HEK293T (cell line): Measurements from ENCODE around the gene PCSK2.

Experiments
- ARNT ChIP-seq: fragments of 450-650 bp; IDR thresholded peaks from 2 replicates; pipeline ENCODE4 v1.6.1; 2017; ENCODE audit warnings: mild to moderate bottlenecking
- BHLHE40 ChIP-seq: fragments of 450-650 bp; IDR thresholded peaks from 2 replicates; pipeline ENCODE4 v1.6.1; 2016; ENCODE audit warnings: mild to moderate bottlenecking, moderate library complexity, borderline replicate concordance
- CTBP1 ChIP-seq: fragments of 450-650 bp; IDR thresholded peaks from 2 replicates; pipeline ENCODE4 v1.6.1; 2016; ENCODE audit warnings: borderline replicate concordance
- ELF4 ChIP-seq: fragments of 450-650 bp; IDR thresholded peaks from 2 replicates; pipeline ENCODE4 v1.6.1; 2017; ENCODE audit warnings: antibody characterized with exemption
- FOXA1 ChIP-seq: fragments of 450-650 bp; IDR thresholded peaks from 2 replicates; pipeline ENCODE4 v1.6.1; 2016; ENCODE audit warnings: mild to moderate bottlenecking
- FOXM1 ChIP-seq: fragments of 450-650 bp; IDR thresholded peaks from 2 replicates; pipeline ENCODE4 v1.6.1; 2017; ENCODE audit warnings: mild to moderate bottlenecking, borderline replicate concordance
- SUZ12 ChIP-seq: fragments of 450-650 bp; IDR thresholded peaks from 2 replicates; pipeline ENCODE4 v1.6.1; 2016; ENCODE audit warnings: mild to moderate bottlenecking
- TARDBP ChIP-seq: fragments of 450-650 bp; IDR thresholded peaks from 2 replicates; pipeline ENCODE4 v1.6.1; 2016

- TF ChIP-seq FOXM1 (no peak), BHLHE40 (no peak), SUZ12 (no peak), ELF4 (no peak), FOXA1 (no peak), ARNT (no peak), TARDBP (no peak), CTBP1 (no peak)
Observed at GRCh38 chr20:17499041-17499440, 272.2 kb downstream of the PCSK2 start.
